HG03460 (cell line): ENCODE measurements around the gene CES2.
"Not testable (repeated sequence)": the region's sequence is repeated elsewhere in the genome, so short reads cannot be mapped to it uniquely, and the experiment has no call there.

ENCODE experiments used
- ATAC-seq: cut with Tn5 transposase; IDR thresholded peaks from one replicate; pipeline ENCODE4 v1.9.1; 2021; ENCODE audit not compliant: unreplicated experiment

CES2 gene, protein sequence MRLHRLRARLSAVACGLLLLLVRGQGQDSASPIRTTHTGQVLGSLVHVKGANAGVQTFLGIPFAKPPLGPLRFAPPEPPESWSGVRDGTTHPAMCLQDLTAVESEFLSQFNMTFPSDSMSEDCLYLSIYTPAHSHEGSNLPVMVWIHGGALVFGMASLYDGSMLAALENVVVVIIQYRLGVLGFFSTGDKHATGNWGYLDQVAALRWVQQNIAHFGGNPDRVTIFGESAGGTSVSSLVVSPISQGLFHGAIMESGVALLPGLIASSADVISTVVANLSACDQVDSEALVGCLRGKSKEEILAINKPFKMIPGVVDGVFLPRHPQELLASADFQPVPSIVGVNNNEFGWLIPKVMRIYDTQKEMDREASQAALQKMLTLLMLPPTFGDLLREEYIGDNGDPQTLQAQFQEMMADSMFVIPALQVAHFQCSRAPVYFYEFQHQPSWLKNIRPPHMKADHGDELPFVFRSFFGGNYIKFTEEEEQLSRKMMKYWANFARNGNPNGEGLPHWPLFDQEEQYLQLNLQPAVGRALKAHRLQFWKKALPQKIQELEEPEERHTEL

DNA sequence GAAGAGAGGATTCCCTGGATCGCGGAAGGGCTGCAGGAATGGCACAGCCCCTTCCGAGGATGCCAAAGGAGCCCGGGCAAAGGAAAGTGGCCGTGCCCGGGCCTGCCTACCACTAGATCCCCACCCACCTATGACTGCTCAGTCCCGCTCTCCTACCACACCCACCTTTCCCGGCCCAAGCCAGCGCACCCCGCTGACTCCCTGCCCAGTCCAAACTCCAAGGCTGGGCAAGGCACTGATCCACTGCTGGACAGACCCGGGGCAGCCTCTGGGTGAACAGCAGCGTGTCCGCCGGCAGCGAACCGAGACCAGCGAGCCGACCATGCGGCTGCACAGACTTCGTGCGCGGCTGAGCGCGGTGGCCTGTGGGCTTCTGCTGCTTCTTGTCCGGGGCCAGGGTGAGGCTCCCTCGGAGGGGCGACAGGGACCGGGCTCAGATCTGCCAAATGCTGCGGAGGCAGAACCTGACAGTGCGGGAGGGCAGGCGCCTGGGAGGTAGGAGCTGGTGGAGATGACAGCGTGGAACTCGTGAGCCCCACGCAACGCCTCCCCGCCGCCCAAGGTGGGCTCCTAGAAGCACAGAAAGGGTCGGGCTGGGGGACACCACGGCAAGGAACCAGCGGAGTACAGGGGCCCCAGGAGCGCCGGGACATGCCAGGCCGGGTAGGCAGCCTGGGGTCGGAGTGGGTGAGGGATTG lies at the start of gene CES2:
CES2 (plus strand) TSS at position 203 of the 698 bp plus-strand sequence; CDS start at position 323, 120 bp downstream.
- ATAC-seq, result no peak

DNA sequence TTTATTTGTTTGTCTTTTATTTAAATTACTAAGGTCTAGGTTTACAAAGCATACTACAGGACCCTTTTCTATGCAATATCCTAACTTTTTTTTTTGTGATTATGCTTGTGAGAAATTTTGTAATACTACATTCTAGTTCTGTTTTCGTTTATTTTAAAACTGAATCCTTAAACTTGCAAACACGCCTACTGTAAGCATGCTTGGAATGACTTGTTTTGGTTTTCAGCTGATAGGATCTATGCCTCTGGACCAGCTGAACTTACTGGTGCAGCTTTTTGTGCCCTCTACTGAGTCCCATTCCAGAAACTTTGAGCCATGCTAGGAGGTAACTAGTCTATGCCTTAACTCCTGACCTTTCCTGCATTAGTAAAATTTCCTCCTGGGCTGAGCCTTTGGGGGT lies 49.0 kb upstream of the CES2 start:
- no peak for ATAC-seq

DNA sequence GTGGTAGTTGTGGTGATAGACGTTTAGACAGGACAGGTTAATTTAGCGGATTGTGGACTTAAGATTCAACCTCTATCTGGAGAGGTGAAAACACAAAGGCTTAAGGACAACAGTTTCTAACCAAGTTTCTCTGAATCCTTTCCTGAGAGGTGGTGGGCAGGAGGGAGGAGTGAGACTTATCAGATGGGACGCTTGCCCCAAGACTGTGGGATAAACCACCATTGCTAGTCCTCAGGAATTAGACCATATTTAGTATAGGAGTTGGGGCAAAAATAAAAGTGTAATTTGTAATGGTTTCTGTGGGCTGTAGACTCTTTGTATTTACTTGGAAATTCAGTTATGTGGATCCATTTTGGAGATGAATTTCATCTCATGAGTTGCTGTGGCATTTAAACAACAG lies 48.4 kb upstream of the CES2 start:
- ATAC-seq, result no peak

DNA sequence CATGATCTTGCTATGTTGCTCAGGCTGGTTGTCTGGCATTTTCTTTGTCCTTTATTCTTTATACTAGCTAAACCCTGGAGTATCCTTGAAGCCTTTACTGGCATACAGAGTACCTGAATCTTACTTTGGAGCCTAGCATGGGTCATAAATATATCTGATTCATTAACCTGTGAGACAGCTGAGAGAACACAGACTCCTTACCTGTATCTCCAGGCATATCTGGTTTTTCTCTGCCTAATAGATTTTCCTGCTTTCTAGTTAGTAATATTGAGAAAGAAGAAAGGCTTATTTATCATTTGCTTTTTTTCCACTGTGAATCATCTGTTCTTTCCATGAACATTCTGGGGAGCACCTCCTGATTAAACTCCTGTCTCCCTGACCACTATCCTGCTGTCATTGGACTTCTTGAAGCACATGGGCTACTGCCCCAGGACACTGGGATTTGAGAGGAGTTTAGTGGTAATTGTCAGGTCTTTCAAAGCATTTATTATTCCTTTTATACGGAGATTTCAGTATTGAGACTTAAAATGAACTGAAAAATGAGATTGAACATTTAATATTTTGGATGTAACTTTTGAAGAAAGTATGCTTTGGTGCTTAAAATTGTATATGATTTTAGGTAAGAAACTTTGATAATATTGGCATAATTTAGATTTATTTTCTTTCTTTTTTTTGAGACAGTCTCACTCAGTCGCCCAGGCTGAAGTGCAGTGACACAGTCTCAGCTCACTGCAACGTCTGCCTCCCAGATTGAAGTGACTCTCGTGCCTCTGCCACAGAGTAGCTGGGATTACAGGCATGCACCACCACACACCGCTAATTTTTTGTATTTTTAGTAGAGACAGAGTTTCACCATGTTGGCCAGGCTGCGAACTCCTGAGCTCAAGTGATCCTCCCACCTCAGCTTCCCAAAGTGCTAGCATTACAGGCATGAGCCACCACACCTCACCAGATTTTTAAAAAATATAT lies 46.4 kb upstream of the CES2 start:
- ATAC-seq, result no peak

DNA sequence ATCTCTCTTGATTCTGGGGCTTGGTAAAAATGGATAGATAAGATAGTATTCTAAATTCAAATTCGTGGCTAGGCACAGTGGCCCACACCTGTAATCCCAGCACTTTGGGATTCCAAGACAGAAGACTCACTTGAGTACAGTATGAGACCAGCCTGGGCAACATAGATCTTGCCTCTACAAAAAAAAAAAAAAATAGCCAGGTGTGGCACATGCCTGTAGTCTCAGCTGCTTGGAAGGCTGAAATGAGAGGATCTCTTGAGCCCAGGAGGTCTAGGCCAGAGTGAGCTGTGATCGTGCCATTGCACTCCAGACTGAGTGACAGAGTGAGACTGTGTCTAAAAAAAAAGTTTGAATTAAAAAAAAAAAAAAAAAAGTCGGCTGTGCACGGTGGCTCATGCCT lies 45.7 kb upstream of the CES2 start:
- no peak for ATAC-seq

DNA sequence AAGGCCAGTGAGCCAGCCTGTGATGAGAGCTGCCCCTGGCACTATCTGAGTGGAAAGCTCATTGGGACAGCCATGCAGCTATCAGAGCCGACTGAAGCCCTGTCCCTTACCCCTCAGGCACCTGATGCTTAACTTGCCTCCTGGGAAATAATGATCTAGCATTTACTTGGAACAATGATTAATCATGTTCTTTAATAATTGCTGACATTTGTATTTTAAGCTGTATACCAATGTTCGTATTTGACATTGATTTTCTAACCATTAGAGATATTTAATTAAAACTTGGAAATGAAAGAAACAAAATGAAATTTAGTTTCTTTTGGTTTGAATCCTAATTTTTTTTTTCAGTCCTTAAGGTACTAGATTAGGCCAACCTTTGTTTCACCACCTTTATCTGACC lies 44.5 kb upstream of the CES2 start:
- ATAC-seq, result no peak

DNA sequence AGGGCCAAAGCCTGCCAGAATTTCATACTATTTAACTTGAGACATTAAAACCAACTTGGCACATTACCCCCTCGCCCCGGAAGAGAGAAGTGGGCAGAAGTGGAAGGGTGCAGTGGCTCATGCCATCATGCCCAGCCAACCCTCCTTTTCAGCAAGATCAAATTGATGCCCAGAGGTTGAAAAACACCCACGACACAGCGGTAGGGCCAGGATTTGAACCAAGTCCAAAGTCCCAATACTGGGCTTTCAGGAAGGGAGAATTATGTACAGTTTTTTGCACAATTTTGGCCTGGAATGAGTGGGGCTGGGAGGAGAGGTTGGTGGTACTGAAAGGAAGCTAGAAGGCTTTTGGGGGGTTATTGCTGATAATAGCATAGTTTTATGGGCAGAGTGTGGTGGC lies 44.0 kb upstream of the CES2 start:
- ATAC-seq, result no peak

DNA sequence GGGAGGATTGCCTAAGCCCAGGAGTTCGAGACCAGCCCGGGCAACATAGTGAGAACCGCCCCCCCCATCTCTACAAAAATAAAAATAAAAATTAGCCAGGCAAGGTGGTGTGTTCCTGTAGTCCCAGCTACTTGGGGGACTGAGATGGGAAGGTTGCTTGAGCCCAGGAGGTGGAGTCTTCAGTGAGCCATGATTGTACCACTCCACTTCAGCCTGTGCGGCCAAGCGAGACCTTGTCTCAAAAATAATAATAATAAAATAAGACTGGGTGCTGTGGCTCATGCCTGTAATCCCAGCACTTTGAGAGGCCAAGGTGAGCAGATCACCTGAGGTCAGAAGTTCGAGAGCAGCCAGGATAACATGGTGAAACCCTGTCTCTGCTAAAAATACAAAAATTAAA lies 43.5 kb upstream of the CES2 start:
- ATAC-seq, result no peak

DNA sequence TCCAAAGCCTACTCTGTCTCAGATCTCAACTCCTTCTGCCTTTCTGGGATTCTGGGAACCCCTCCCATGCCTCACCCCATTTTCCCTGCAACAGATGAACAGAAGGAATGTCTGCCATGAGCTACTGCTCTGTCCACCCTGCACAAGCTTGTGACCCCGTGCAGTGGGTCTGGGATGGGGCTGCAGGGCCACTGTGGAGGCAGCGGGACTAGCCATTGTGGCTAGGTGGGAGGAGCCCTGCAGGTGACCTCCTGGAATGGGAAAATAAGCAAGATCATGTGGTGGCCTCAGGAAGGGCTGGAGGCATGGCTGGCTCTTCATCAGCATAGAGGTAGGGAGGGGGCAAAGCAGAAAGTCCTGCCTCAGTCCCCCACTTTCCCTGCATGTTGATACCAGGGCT lies 41.3 kb upstream of the CES2 start:
- ATAC-seq, result no peak

DNA sequence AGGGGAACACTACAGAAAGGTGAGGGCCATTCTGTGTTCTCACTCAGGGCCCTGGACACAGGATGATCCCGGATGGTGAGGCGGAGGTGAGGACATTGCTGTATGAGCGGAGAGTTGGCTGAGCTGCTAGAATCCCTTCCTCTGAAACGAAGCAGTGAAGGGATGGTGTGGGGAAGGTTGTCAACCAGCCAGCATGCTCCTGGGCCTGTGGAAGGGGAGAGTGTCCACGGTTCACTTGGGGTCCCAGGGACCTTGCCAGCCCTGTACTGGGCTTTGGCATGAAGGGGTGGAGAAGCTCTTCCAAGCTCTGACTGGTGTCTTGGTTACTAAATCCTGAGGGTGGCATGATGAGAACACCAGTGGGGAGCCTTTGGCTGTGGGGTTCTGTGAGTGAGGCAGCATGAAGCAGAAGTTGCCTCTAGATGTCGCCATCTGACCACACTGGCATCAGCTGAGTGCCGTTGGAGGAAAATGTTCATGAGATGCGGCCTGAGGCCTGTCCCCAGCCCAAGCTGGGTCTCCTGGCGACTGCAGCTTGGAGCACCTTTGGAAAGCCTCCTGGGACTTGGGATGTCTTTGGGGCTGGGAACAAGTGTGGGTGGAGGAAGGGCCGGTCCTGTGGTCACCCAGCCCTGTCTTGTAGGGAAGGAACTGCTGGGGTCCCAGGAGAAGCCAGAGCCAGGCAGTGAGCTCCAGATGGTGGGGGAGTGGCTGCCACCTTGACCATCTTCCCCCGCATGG lies 40.2 kb upstream of the CES2 start:
- ATAC-seq, result peak; percentile 74

DNA sequence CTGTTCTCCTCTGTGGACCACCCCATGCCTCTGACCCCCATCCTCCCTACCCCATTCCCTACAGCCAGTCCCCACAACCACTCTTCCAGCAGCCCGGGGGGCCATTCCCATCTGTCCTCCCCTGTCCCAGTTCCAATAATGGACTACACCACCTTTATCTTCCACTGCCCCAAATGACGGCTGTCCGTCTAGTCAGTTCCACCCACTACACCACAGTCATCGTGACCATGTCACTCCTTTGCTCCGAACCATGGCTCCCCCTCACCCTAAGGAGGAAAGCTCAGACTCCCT lies 39.7 kb upstream of the CES2 start:
- ATAC-seq, result no peak

DNA sequence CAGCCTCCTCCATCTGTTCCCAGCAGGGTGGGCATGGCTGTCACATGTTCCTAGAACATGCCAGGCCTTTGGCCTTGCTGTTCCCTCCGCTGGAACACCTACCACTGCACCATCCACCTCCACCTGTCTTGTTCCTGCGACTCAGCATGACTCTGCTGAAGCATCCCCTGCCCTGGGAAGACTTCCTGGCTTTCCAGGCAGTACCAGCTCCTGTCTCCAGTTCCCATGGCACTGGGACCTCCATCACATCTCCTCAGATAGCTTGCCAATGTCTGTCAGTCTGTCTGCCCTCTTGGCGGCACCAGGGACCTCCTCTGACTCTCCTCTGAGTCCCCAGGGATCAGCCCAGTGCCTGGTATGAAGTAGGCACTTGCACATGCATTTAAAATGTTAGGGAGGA lies 39.3 kb upstream of the CES2 start:
- no peak for ATAC-seq

DNA sequence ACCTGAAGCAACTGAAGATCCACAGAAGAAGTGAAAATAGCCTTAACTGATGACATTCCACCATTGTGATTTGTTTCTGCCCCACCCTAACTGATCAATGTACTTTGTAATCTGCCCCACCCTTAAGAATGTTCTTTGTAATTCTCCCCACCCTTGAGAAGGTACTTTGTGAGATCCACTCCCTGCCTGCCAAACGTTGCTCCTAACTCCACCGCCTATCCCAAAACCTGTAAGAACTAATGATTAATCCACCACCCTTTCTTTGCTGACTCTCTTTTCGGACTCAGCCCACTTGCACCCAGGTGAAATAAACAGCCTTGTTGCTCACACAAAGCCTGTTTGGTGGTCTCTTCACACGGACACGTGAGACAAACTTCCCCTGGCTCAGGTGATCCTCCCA lies 38.6 kb upstream of the CES2 start:
- ATAC-seq, result not testable (repeated sequence)

DNA sequence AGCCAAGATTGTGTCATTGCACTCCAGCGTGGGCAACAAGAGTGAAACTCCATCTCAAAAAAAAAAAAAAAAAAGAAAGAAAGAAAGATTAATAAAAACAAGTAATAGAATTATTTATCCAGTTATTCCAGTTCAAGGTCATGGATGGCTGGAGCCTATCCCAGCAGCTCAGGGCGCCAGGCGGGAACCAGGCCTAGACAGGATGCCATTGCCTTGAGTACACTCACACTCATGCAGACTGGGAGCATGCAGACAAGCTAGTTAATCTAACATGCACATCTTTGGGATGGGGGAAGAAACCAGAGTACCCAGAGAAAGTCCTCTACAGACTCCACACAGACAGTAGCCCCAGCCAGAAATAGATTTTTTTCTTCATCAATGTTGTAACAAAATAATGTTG lies 37.1 kb upstream of the CES2 start:
- no peak for ATAC-seq

DNA sequence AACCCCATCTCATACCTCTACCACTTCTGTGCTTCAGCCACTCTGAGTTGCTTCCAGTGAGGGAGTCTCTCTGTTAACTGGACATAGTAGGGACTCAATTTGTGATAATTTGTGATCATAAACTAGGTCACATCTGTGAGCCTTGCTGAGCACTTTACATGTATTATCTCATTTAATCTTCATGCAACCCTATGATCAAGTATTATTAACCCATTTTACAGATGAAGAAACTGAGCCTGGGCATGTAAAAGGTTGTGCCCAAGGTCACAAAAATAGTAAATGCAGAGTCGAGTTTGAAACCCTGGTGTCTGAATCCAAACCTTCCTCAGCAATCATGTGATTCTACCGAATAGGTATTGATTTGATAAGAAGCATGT lies 36.4 kb upstream of the CES2 start:
- ATAC-seq, result no peak

DNA sequence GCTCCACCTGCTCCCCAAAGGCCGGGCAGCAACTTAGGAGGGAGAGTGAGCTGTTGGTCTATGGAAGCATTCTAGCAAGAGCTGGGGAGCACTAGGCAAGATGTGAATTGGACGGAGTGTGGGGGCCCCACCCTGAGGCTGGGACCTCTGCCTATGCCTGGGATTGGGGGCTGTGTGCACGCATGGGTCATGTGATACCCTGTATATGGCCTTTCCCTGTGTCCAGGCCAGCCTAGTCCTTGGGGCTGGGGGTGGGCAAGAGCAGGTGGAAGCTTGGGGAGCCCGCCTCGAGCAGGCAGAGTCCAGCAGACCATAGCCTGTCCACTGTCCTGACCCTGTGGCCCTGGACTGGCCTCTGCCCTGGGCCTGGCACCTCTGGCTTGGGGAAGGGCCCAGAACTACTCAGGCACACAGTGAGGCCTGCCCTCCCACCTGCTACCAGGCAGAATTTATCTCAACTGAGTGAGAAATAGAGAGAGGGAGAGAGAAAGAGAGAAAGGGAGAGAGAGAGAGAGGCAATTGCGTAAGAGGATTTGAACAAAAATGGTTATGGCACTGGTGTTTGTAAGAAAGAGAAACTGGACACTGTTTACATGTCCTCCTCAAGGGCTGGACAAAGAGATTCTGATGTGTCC lies 35.9 kb upstream of the CES2 start:
- ATAC-seq, result no peak

DNA sequence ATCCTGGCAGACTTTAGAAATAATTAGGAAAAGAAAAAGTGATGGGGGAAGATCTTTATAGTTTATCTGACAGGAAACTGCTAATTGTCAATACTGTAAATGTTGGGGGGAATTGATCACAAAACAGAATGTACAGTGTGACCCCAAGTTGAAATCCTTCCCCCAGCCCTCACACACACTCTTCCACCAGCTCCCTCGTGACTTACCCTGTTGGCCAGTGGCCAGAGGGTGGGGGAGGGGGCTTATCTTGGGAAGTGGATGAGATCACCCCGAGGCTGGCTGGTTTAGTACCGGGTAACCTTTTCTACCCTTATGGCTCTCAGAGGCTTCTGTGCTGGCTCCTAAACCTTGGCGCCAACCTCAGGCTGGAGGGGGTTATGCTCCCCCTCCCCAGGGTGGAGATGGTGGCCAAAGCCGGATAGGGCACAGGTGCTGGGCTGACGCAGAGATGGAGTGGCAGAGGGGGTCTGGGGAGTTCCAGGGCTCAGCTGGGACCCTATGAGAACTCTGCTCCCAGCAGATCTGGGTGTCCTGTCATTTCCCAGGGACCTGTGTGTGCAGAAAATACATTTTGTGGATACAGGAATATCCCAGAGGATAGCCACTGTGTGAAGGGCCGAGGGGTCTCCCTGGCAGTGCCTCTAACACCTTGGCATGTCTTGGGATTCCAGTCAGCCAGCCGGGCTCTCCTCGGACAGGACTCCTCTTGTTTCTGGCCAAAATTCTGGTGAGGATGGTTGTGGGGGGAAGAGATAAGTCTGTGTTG lies 35.2 kb upstream of the CES2 start:
- ATAC-seq, result no peak

DNA sequence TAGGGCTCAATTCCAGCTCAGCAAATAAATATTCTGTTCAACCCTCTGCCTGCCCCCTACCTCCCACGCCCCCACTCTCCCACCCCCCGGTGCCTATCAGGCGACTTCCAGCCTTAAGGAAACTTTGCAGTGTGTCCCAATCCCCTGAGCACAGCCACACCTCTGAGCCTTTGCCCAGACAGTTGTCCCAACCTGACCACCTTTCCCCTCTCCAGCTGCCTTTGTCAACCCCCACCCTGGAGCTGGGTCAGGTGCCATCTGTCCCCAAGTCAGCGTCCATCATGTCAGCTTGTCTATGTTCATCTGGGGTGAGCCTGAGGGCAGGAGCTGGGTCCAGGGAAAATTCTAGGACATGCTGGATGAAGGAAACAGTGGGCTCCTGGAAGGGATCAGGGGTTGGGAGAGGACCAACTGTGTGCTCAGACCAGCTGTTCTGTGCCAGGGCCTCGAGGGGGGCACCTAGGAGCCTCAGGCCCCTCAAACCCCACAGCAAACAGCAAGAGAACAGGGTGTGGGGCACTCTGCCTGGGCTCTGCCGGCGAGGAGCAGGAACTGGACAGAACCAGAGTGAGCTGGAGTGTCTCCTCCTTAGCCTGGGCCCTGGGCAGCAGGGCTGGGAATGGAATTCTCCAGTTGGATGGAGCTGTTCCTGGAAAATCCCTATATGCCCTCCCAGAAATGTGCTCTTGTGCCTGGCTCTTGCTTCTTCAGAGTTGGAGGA lies 34.4 kb upstream of the CES2 start:
- no peak for ATAC-seq

DNA sequence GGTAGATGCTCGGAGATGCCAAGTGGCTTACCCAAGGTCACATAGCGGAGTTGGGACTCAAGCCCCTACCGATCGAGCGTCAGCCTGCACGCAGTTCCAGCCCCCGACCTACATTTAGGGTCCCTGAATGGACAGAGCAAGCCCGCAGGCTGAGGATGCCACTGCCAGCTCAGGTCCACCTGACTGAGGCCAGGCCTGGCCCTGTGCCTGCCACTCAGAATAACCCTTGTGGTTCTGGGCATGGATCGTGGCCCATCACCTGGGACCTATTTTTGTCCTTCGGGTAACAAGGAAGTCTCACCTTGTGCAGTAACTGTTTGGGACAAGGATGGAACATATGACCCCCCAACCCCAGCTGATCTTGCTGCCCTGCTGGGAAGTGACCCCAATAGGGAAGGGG lies 33.7 kb upstream of the CES2 start:
- ATAC-seq, result no peak
